Measurements from ENCODE around the gene MRPL43.

The MRPL43 gene

DNA sequence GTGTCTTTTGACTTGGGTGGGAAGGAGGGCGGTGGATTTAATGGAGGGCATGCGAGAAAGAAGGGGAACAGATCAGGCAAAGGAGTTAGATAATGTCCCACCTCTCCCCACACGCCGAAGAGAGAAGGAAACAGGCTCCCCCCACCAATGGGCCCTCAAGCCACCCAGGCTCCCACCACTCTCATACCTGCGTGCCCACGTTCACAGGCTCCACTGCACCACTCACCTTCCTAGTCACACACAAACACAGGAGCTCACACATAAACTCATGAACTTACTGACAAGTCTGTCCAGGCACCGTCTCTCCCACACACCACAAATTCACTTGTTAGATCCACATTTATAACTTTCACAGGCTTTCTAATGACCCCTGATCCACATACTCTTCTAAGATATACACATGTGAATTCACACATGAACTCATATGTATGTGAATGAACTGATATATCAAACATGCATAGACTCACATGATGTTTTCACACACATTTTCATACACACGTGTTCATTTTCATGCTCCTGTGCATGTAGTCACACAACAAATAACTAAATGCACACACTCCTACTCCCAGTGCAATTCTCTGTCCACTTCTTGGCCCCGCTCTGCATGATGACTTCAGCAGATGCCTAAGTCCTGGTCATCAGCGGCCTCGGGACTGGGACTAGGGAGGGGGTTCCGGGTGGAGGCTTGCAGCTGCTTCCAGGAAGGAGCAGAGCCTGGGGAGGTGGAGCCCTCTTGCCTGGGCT lies 13.8 kb upstream of the MRPL43 start:
- no peak for DNase-seq

DNA sequence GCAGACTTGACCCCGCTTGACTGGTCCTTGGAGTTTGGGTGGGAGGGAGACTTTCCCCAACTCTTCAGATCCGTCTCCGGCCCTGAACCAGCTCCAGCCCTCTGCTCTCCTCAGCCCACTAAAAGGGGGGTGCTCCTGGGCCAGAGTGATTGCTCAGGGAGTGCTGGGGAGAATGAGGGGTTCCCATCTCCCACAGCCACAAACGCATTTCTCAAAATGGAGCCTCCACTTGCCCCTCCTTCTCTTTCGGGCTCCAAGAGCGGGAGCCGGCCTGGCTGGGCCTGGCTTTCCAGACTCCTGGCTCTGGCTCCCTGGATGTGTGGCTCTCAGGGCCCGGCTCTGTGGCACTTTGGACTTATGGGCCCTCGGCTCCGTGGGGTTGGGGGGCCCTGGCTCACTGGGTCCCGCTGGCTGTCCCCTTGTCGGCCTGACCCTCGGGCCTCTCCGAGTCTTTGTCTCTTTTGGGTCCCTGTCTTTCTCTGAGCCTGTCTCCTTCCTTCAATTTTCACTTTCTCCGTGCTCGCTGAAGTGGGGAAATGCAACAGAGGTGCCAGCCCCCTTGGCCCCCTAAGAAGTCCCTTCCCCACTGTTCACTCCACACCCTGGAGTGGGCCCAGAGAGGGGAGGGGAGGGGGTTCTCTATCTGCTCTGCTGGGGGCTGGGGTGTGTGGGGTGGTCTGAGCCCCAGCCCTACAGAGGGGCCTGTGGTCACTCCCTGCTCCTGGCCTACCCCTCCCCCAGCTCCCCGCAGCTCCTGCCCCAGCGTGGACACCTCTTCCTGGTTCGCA lies 13.0 kb upstream of the MRPL43 start:
- no peak for DNase-seq

DNA sequence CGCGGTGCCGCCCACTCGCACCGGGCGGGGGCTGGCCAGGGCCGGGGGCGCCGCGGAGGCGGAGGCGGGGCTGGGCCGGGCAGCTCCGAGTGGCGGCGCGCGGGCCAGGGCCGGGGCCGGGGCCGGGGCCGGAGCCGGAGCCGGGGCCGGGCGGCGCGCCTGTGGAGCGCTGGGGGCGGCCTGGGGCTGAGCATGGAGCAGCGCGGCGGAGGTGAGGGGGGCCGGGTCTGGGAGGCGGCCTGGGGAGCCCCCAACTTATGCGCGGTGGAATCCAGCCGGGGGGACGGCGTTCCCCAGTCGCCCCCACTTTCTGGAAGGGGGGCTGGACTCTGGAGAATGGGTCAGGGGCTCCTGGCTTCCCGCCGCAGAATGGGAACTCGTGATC lies 12.4 kb upstream of the MRPL43 start, which contains the start of gene LZTS2:
Gene LZTS2, plus strand, starts transcription at position 67 of the 385 bp plus-strand sequence. CDS start 2,731 bp downstream, outside the sequence.
- DNase-seq, result no peak

DNA sequence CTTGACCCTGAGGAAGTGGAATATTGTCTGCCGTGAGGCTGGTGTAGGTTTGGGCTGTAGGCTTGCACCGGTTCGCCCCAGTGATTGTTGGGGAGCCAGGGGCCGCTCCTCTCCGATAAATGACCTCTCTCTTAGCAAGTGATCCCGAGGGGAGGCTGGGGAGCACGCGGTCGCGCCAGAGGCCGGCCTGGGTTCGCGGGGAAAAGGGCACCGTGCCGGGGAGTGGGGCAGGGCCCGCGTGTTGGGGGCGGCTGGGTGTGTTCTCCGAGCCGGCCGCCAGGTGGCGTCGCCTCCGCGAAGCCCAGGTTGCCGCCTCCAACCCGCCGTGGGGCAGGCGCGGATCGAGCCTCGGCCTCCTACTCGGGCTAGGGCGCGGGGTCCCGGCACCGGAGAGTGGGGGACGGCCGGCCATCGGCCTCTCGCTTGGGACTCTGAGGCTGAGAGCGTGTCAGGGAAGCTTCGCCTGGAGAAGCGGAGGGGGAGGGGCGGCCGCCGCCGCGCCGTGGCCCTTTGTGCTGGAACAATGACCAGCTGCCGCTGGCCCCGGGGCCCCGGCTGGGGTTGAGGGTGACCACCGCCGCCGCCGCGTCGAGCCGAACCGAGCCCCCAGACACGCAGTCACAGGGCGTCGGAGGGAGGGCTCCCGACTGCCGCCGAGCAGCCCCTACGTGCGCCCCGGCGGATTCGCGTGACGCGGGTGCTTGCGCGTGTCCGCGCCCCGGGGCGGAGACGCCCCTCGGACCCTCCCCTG lies 11.9 kb upstream of the MRPL43 start:
- peak; percentile 85 for DNase-seq

DNA sequence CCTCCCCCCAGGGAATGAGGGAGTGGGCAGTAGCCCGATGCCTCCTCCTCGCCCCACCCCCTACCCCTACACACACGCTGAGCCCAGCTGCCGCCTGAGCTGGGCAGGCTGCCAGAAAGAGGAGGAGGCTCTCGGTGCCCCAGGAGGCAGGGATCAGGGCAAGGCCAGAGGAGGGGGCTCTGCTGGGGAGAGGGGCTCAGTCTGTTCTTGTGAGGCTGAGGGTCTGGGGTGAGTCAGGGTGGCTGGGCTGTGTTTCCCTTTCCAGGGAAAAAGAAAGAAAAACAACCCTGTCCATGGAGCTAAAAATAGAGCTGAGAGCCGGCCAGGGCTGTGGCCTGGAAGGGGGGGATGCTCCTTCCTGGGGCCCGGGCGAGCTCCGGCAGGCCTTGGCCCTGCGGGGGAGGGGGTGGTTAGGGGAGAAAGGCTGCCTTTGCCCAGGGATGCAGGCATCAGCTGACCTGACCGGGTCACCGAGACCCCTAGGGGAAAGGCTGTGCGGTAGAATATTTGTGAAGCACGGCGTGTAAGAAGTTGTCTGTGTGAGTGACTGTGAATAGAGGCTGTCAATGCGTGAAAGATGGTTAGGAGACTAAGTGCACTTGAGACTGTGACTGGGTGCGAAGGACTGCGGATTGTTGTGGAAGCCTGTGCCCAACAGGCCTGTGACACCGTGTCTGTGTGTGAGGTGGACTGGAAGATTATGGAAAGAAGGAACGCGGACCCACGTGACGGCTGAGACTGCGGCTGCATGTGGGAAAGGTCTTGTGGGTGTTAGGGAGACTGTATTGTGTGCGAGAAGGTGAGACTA lies 11.1 kb upstream of the MRPL43 start:
- DNase-seq, result peak; percentile 76

DNA sequence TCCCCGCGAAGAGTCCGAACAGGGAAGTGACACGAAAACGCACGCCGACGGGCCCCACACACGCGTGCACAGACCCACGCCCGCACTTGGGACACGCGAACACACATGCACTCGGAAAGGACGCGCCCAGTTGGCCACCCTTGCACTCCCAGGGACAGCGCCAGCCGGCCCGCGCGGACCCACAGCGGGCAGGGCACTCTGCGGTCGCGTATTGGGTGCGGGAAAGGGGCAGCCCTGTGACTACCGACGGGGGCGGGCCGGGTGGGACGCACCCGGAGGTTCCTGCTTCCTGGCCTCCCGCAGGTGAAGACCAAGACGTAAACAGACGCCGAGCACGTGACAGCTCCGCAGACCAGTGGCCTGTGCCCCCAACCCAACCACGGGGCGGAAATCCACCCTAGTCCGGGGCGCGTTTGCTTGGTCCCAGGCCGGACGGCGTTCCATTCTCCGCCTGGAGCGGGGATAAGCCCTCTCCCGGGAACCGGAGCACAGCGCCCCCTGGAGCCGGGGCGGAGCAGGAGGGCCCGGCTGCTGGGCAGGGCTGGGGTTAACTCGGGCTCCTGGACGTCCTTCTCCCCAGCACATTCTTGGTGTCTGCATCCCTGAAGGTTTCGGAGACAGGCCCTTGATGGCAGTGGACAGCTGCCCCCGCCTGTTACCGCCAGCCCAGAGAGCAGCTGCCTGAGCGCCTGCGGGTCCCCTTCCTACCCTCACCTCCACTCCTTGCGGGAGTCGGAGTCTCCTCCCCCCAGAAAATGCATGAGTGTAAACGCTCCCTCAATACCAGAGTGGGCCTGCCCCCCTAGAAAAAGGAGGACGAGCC lies 10.3 kb upstream of the MRPL43 start:
- DNase-seq, result peak; percentile 81

DNA sequence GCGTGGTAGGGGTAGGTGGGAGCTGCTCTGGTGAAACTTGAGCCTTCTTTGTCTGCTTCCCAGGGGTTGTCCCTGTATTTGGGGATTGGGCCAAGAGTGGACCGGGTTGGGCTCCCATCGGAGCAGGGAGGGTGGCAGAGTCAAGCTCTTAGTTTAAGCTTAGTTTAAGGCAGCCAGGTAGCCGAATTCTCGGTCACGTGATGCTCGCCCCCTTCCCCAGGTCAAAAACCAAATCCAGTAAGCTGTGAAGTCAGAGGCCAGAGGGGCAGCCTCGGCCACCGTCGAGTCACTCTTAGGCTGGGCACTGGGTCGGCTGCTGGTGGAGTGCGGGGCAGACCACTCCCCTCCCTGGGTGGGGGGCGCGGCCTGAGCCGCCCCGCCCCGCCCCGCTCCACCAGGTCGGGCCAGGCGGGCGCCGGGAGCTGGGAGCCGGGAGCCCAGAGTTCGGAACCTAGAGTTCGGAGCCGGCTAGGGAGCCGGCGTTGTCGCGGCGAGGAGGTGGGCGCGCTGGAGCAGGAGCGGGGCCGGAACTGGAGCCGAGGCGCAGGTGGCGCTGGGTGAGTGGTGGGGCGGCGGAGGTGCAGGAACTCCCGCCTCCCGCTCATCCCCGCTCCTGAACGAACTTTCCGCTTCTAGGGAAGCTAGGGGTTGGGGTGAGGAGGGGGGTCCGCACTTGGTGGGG lies 9.5 kb upstream of the MRPL43 start:
- peak; percentile 50 for DNase-seq

DNA sequence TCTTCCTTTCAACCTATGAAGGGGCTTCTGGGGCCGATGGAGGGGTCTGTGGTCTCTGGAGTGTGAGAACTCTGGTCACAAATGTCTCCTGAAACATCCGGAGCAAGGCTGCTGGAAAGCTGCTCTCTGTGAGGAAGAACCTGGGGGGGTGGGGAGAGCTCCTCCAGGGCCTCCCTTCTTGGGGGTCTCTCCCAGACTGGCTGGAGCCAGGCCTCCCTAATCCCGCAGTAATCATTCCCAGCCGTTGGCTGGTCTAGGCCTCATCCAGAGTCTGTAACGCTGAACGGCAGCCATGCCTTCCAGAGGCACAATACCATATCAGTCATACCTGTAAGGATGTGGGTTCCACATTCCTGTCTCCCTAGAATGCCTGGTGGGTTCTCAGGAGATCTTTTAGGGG lies 7.9 kb upstream of the MRPL43 start:
- no peak for DNase-seq

DNA sequence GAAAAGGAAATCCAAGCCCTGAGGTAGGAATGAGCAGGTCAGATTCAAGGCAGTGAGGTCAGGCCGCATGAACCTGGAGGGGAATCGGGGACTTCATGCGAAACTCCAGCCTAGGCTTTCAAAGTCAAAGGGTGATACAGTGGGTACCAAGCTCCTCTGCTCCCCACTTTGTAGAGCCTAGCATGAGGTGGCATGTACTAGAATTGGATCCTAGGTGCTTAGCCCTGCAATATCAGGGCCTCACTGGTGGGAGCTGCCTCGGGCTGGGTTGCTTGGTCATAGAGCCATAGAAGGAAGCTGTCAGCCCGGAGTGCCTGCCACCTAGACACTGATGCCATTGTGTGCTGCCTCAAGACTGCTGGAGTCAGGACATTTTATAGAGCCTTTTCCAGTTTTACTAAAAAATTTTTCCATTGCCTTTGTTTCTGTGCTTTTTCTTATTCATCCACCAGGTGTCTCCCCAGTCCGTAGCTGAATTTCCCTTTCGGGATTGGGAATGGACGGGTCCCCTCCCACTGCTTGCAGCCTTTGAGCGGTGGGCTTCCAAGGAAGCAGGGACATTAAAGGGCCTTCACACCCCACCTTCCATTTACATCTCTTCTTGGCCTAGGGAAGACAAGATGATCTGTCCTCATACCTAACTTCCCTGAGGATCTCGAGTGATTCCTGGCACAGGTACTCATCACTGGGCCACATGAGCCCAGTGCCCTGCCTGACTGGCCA lies 6.8 kb upstream of the MRPL43 start:
- DNase-seq, result no peak

DNA sequence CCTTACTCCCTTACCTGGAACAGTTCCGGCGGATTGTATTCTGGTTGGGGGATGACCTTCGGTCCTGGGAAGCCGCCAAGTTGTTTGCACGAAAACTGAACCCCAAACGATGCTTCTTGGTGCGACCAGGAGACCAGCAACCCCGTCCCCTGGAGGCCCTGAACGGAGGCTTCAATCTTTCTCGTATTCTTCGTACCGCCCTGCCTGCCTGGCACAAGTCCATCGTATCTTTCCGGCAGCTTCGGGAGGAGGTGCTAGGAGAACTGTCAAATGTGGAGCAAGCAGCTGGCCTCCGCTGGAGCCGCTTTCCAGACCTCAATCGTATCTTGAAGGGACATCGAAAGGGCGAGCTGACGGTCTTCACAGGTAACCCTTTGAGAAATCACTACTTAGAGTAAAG lies 1.8 kb upstream of the MRPL43 start:
- DNase-seq, result no peak

DNA sequence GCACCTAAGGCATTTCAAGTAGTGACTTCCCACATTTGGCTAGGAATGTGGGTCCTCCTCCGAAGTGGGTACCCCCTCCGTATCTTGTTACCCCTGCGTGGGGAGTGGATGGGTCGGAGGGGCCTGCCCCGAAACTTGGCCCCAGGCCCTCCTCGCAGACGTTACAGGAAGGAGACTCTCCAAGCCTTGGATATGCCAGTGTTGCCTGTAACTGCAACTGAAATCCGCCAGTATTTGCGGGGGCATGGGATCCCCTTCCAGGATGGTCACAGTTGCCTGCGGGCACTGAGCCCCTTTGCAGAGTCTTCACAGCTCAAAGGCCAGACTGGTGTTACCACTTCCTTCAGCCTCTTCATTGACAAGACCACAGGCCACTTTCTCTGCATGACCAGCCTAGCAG lies 869 bp upstream of the MRPL43 start:
- DNase-seq, result no peak

DNA sequence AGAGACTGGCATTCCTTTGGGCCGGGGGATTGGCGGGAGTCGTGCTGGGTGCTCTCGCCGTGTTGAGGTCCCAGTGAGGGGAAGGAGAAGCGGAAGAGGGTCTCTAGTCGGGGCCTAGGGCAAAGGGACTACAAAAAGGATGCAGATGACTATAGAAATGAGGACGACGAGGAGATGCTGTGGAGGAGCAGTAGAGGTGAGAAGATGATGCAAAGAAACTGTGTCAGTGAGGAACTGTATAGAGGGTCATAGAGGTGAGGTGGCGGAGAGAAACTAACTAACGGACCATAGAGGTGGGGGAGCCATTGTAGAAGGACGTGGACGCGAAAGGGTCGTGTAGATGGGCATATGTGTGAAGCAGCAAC lies 370 bp upstream of the MRPL43 start:
- no peak for DNase-seq

DNA sequence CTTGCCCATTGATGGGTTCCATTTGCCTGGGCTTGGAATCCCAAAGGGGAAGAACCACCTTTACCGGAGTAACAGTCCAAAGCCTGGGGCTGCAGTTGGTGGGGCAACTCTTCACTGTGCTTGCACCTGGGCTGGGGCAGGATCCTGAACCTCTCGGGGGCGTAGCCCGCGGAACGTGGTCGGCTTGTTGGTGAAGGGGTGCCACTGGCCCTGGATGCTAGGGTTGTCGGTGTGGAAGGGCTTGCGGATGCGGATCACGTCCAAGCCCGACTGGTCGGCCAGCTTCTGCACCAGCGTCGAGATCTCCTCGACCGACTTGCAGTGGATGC lies 710 bp downstream of the MRPL43 start:
- no peak for DNase-seq

DNA sequence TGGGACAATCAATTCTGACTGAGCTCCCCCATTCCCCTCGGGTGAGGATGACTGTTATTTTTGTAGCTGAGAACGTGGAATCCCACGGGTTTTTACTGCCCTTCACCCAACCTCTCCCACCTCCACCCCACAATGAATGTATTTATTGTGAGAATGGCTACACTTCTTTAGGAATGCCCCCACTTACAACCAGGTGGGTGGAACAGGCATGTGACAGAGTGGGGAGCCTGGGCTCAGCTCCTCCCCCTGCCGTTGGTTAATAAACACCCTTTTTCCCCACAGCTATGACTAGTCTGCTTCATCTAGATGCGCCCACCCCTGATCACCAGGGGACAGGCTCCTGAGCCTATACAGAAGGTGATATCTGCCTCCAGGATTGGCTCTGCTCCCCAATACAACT lies 2.0 kb downstream of the MRPL43 start:
- no peak for DNase-seq

DNA sequence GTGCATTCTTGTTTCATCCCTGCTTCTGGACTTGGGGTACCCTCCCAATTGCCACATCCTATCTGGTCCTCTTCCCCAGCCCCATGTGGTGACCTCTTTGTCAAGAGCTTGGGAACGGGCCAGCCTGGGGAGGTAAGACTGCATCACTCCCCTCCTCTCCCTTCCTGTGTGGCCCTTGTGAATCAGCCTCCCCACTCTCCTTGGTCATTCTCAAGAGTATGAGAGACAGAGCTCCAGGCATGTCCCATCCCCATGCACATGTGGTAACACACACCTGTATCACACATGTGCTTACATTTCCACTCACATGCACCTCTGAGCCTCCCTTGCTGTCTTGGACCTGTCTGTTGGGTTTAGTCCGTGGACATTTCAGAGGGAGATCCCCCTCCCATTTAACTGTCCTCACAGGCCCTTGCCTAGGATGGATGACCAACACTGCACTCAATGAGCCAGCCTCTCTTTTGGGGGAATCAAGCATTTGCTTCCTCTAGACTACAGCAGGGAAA lies 2.6 kb downstream of the MRPL43 start:
- DNase-seq, result no peak

DNA sequence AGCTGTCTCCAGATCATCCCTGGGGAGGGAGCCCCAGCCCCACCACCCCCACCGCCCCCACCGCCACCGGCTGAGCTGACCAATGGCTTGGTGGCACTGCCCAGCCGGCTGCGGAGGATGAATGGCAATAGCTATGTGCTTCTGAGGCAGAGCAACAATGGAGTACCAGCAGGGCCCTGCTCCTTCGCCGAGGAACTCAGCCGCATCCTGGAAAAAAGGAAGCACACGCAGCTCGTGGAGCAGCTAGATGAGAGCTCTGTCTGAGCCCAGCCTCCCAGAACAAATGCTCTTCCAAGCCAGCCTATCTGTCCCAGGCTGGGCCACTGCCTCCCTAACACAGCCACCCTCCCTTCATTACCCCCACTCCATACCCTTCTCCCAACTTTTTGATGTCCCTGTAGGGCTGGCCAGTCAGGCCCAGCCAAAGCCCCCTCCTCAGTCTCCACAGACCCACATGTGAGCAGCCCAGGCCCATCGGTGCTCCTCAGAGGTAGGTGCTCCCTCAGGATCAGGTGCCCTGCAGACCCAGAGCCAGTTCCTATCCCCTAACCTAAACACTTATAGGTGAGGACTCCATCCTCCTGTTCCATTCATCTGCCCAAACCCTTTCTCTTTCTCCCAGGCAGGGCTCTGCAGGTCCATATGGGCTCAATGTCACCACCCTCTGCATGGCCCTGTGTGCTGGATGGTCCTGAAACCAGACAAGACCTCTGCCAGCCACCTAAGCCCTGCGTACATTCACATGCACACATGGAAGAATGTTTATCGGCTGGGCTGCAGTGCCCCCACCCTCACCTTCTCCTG lies 3.2 kb downstream of the MRPL43 start:
- no peak for DNase-seq

DNA sequence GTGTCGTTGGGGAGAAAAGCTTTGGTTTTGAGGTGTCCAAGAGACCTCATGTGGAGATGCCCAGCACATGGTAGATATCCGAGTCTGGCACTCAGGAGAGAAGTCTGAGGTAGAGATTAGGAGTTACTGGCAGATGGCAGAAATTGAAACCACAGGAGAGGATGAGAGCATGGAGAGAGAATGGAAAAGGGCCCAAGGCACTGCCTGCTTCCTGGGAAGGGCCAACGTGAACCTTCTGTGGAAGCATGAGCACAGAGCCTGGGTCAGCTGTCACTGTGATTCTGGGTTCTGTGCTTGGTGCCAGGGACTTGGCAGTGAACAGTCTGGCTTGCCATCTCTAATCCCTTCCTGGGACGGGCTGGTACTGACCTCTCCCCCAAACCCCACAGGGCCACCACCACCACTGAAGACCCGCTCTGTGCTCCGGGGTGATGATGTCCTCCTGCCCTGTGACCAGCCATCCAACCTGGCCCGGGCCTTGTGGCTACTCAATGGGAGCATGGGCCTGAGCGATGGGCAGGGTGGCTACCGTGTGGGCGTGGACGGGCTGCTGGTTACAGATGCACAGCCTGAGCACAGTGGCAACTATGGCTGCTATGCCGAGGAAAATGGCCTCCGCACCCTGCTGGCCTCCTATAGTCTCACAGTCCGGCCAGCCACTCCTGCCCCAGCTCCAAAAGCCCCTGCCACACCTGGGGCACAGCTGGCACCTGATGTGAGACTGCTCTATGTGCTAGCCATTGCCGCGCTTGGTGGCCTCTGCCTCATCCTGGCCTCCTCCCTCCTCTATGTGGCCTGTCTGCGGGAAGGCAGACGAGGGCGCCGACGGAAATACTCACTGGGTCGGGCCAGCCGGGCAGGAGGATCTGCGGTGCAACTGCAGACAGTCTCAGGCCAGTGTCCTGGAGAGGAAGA lies 4.1 kb downstream of the MRPL43 start:
- DNase-seq, result no peak

DNA sequence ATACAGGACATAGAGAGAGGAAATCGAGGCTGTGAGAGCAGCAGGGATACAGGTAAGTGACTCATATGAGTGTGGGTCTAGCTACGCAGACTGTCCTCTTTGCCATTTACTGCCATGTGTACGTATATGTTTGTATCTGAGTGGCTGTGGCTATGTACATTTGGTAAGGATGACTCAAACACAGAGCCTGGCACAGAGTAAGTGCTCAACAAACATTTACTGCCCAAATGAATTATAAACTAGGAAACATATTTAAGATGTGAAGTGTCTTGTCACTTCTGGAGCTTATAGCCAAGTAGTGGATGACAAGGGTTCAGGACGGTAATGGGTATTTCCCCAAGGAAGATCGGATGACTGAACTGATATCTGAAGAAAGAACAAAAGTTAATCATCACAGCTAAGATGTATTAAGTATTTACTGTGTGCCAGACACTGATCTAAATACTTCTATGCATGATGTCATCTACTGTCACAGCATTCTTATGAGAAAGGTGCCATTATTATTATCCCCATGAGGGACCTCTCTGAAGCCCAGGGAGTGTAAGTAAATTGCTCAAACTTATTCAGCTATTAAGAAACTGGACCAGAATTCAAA lies 6.0 kb downstream of the MRPL43 start:
- no peak for DNase-seq

All from activated CD4-positive, alpha-beta T cell treated with anti-CD3 and anti-CD28 coated beads for 48 hours (primary cell).